GM12892 (cell line): ENCODE results near the gene OVOL2.

Experiments used
- POLR2A ChIP-seq: IDR thresholded peaks from 2 replicates; pipeline ENCODE4 v1.6.1; 2011; ENCODE audit warnings: low read depth, low read length, control low read depth
- POLR2AphosphoS5 ChIP-seq: IDR thresholded peaks from 2 replicates; pipeline ENCODE4 v1.6.1; 2011; ENCODE audit warnings: low read depth, low read length, control low read depth
- TAF1 ChIP-seq: IDR thresholded peaks from 2 replicates; pipeline ENCODE4 v1.6.1; 2011; ENCODE audit warnings: low read depth, mild to moderate bottlenecking, control low read depth, low read length, borderline replicate concordance

GRCh38 chr20:18003897-18004296 lies 53.8 kb downstream of the OVOL2 start:
- TF ChIP-seq POLR2AphosphoS5 (no peak), POLR2A (no peak), TAF1 (no peak)
